K562 (cell line): ENCODE data around the gene EEF2K. TPM values are rescaled to one million over a fixed set of nuclear protein-coding genes. Genes with fewer than 3 reads are reported as not detected.

Source experiments
- ATAC-seq: fragments of 200-7000 bp; cut with Tn5 transposase; 3 replicates; pipeline ENCODE4 v1.9.1; 2020; ENCODE audit warnings: moderate library complexity
- BruUV-seq: library from RNA; stranded (reverse); fragments of 400-500 nt; replicated peaks from 2 replicates; lab custom pipeline; 2021; lab: Mats Ljungman, UMichigan
- CTCF ChIA-PET: fragments of 300-600 bp; formaldehyde crosslinking; extraction: SDS; loops from one replicate; lab custom pipeline; 2021; ENCODE audit warnings: low intra/inter-chr PET ratio; lab: Yijun Ruan, JAX
- POLR2A ChIA-PET: fragments of 300-600, 350-650 bp; sonication (Branson Sonifier 250); formaldehyde crosslinking; extraction: SDS; loops from one replicate; lab custom pipeline; 2021; ENCODE audit warnings: antibody characterized with exemption, inconsistent platforms; lab: Yijun Ruan, JAX
- DNase-seq, 4 experiments: peaks; one replicate each; pipeline versions ENCODE4 v3.0.0 to v3.0.0-alpha.2; 2011 to 2018; ENCODE audit warnings: low spot score in 3 of 4, mixed read lengths in 3 of 4; ENCODE audit errors: extremely low read depth in 1 of 4
- FAIRE-seq: peaks from 2 replicates; lab custom pipeline; 2011; peaks lifted over from hg19 to GRCh38; lab: Jason Lieb, UNC
- H2AFZ ChIP-seq: 2 replicates; pipeline ENCODE4 v1.6.0; 2011; ENCODE audit warnings: low read depth, low read length, control low read depth, inconsistent platforms
- H3K27ac ChIP-seq: fragments of 200-600 bp; 3 replicates; pipeline ENCODE4 v1.8.0; 2011; ENCODE audit warnings: low read depth, mild to moderate bottlenecking, control low read depth, inconsistent platforms, low read length, moderate library complexity, mixed read lengths; ENCODE audit errors: extremely low read depth
- H3K27me3 ChIP-seq, 2 experiments: fragments of 300-600 bp in 1 of 2; 2 replicates in 1 of 2; 3 replicates in 1 of 2; pipeline versions ENCODE4 v1.6.0 to v1.8.0; 2011; ENCODE audit warnings: inconsistent platforms in 2 of 2, low read length in 2 of 2, mild to moderate bottlenecking in 1 of 2, mixed read lengths in 1 of 2, moderate library complexity in 1 of 2; ENCODE audit not compliant: control insufficient read depth in 2 of 2, insufficient read depth in 2 of 2
- H3K36me3 ChIP-seq: fragments of 300-600 bp; 3 replicates; pipeline ENCODE4 v1.8.0; 2011; ENCODE audit warnings: mild to moderate bottlenecking, low read length, inconsistent platforms; ENCODE audit not compliant: control insufficient read depth, insufficient read depth
- H3K4me1 ChIP-seq, 2 experiments: fragments of 200-600 bp in 1 of 2; replicated peaks in 1 of 2; 2 replicates in 1 of 2; 3 replicates in 1 of 2; pipeline versions ENCODE4 v1.5.1 to v1.8.0; 2011; ENCODE audit warnings: inconsistent platforms in 2 of 2, low read length in 2 of 2, mild to moderate bottlenecking in 1 of 2, mixed read lengths in 1 of 2, moderate library complexity in 1 of 2; ENCODE audit not compliant: control insufficient read depth in 2 of 2, insufficient read depth in 2 of 2
- H3K4me2 ChIP-seq: 2 replicates; pipeline ENCODE4 v1.6.1; 2011; ENCODE audit warnings: low read length, control low read depth, inconsistent platforms, mixed read lengths; ENCODE audit not compliant: insufficient read depth
- H3K4me3 ChIP-seq: fragments of 200-600 bp; sonication (generic), shearing (Covaris generic); 2 replicates; pipeline ENCODE4 v1.5.1; 2016; ENCODE audit warnings: control low read depth, inconsistent platforms
- H3K79me2 ChIP-seq: fragments of 200-600 bp; 3 replicates; pipeline ENCODE4 v1.8.0; 2011; ENCODE audit warnings: low read length, inconsistent platforms; ENCODE audit not compliant: control insufficient read depth, insufficient read depth
- H3K9ac ChIP-seq, 2 experiments: 2 replicates each; pipeline versions ENCODE4 v1.6.0 to v1.6.1; 2011; ENCODE audit warnings: low read depth in 2 of 2, low read length in 2 of 2, control low read depth in 1 of 2, inconsistent platforms in 1 of 2, mild to moderate bottlenecking in 1 of 2, mixed read lengths in 1 of 2; ENCODE audit not compliant: insufficient read depth in 1 of 2
- H3K9me1 ChIP-seq: one replicate; pipeline ENCODE4 v1.6.0; 2011; ENCODE audit warnings: inconsistent platforms, mild to moderate bottlenecking, low read length, moderate library complexity; ENCODE audit not compliant: control insufficient read depth, insufficient read depth
- H3K9me3 ChIP-seq: replicated peaks from 2 replicates; pipeline ENCODE4 v1.5.1; 2011; ENCODE audit warnings: low read depth, low read length, inconsistent platforms; ENCODE audit not compliant: control insufficient read depth, insufficient read depth
- H4K20me1 ChIP-seq: replicated peaks from 2 replicates; pipeline ENCODE4 v1.6.1; 2011; ENCODE audit warnings: low read length, inconsistent platforms, mixed read lengths; ENCODE audit not compliant: control insufficient read depth, insufficient read depth
- CBFA2T3 ChIP-seq: fragments of 450-650 bp; IDR thresholded peaks from 2 replicates; pipeline ENCODE4 v1.6.1; 2017
- CHD4 ChIP-seq: fragments of 200-600 bp; sonication (generic); IDR thresholded peaks from 3 replicates; pipeline ENCODE4 v1.6.1; 2012; ENCODE audit warnings: low read depth, mild to moderate bottlenecking, mixed read lengths, low read length, inconsistent platforms; ENCODE audit not compliant: insufficient read depth, insufficient replicate concordance, poor library complexity, severe bottlenecking
- CREB1 ChIP-seq, 2 experiments: sonication (generic) in 1 of 2; formaldehyde crosslinking in 1 of 2; IDR thresholded peaks; 2 replicates each; pipeline versions ENCODE4 v1.6.1 to v1.8.0; 2012 to 2022; ENCODE audit warnings: inconsistent platforms in 1 of 2, mild to moderate bottlenecking in 1 of 2, missing genetic modification reagents in 1 of 2, moderate library complexity in 1 of 2
- FOXK2 ChIP-seq, 2 experiments: fragments of 450-650 bp; IDR thresholded peaks in 1 of 2; conservative IDR thresholded peaks in 1 of 2; 2 replicates each; pipeline ENCODE4 v1.6.1; 2016; ENCODE audit warnings: low read depth in 2 of 2, mild to moderate bottlenecking in 1 of 2
- KAT7 ChIP-seq: sonication (generic); formaldehyde crosslinking; IDR thresholded peaks from 2 replicates; pipeline ENCODE4 v1.8.0; 2022; ENCODE audit warnings: missing genetic modification reagents, mild to moderate bottlenecking, borderline replicate concordance
- NRF1 ChIP-seq, 2 experiments: fragments of 450-650 bp; IDR thresholded peaks in 1 of 2; conservative IDR thresholded peaks in 1 of 2; 2 replicates each; pipeline ENCODE4 v1.6.1; 2014; ENCODE audit warnings: mild to moderate bottlenecking in 2 of 2
- WGBS: fragments of 100-300 bp; shearing (Covaris generic); methylation state at CpG from one replicate; pipeline ENCODE4 v1.1.6; 2016; ENCODE audit warnings: low coverage, mixed read lengths; ENCODE audit not compliant: insufficient coverage; ENCODE audit errors: missing lambda C conversion rate; 5-methylcytosine and 5-hydroxymethylcytosine counted together
- in situ Hi-C: fragments of 300-500 bp; cut with MboI; formaldehyde crosslinking; loops from 4 replicates; pipeline ENCODE4 v1.15.0; 2018; ENCODE audit warnings: inconsistent platforms, mixed read lengths
- intact Hi-C: fragments of 100-400 bp; cut with micrococcal nuclease; formaldehyde crosslinking; loops from 2 replicates; pipeline ENCODE4 v1.14.2; 2022
- polyA plus RNA-seq, 8 experiments: library from polyadenylated mRNA; depleted of rRNA in 4 of 8; stranded (reverse) in 5 of 8; unstranded in 3 of 8; fragments of >200 nt; fragmentation: Nextera tagmentation in 2 of 8; fragmentation: Illumina TruSeq in 1 of 8; extraction: Ambion mirVana in 2 of 8; extraction: Trizol in 1 of 8; gene quantifications; 2 replicates each; pipeline versions ENCODE4 v1.2.1 to v1.2.3, GENCODE V29; 2011 to 2014; ENCODE audit warnings: inconsistent platforms in 1 of 8, missing spikeins in 1 of 8
- total RNA-seq, 7 experiments: library from RNA; depleted of rRNA in 6 of 7; stranded (reverse); fragments of >200 nt in 6 of 7; fragmentation: Illumina TruSeq in 2 of 7; extraction: Trizol in 2 of 7; gene quantifications; 2 replicates each; pipeline versions ENCODE4 v1.2.1 to v1.2.3, GENCODE V29; 2011 to 2021; ENCODE audit warnings: low replicate concordance in 1 of 7
- TF ChIP-seq, protein P1 (sequence below): sonication (generic); formaldehyde crosslinking; IDR thresholded peaks from 2 replicates; pipeline ENCODE4 v1.8.0; 2023; ENCODE audit warnings: mild to moderate bottlenecking, missing genetic modification reagents

EEF2K gene
- total and polyA plus RNA-seq, 9 of the 15 experiments (the other 6 are each of a cell fraction or from before 2014, with no cell fraction given) = 3.0 to 35.2 (median 12.2) TPM

GRCh38 chr16:22189473-22190080 is 16.5 kb upstream of the EEF2K start:
- peak overlapping the region; percentile 59 for H3K4me3 ChIP-seq
- no peak overlapping the region for H3K27ac ChIP-seq
- DNase-seq (no peak), ATAC-seq (no peak), FAIRE-seq (no peak)
- intact Hi-C loops (loop anchor here (5.0 kb wide), 2 partner anchors 92 to 237 kb away; partner anchors contain the start of gene UQCRC2), in situ Hi-C loops (loop anchor here (10.0 kb wide), 1 partner anchor 605 kb away; no protein-coding TSS in a partner anchor)
- H4K20me1 ChIP-seq = no peaks in the 10 kb centered on the region
- H3K4me2 ChIP-seq = peak overlapping the region; percentile 85
- WGBS = 27% methylated on average over 18 of the region's 18 CpGs
- no TSS peak for BruUV-seq
- peaks cover 10 to 11% of the 10 kb centered on the region in 2 experiments; a peak in 4 of 5 replicates for H3K27me3 ChIP-seq
- H3K4me1 ChIP-seq = peaks cover 17 to 23% of the 10 kb centered on the region in 2 experiments; a peak in 4 of 5 replicates
- POLR2A ChIA-PET = interaction anchor here (1.0 kb wide), 1 partner anchor 195 kb away, joined by 3 read pairs; no protein-coding TSS in a partner anchor
- H3K36me3 ChIP-seq = no peaks in the 10 kb centered on the region; the same call in 2 of the 3 replicates
- H2AFZ ChIP-seq = peak overlapping the region; percentile 89
- CTCF ChIA-PET = interaction anchor here (1.4 kb wide), 2 partner anchors 107 to 238 kb away, joined by 3 to 5 read pairs; partner anchors contain the start of gene POLR3E
- TF ChIP-seq CBFA2T3 = 0 out of 2 replicates have a peak, but pooled peaks have one; percentile 18
- no peak for TF ChIP-seq NRF1 (conservative IDR thresholded peaks at IDR 0.05 in 1 of 2, IDR thresholded peaks at IDR 0.05 in 1 of 2)
- TF ChIP-seq CREB1 (IDR thresholded peaks at IDR 0.05) = no peak
- TF ChIP-seq CREB1 (CRISPR knock-in tag; IDR thresholded peaks at IDR 0.05) = 0 out of 2 replicates have a peak, but pooled peaks have one; percentile 4
- no peak for TF ChIP-seq CHD4
- peak; percentile 28 to 41; a peak in 1 of 4 replicates for TF ChIP-seq FOXK2 (conservative IDR thresholded peaks at IDR 0.05 in 1 of 2, IDR thresholded peaks at IDR 0.05 in 1 of 2; ENCODE audit: low read depth in 2 of 2)
- TF ChIP-seq KAT7 = peak; percentile 78; the same call in 1 of the 2 replicates
- TF ChIP-seq, protein P1, sequence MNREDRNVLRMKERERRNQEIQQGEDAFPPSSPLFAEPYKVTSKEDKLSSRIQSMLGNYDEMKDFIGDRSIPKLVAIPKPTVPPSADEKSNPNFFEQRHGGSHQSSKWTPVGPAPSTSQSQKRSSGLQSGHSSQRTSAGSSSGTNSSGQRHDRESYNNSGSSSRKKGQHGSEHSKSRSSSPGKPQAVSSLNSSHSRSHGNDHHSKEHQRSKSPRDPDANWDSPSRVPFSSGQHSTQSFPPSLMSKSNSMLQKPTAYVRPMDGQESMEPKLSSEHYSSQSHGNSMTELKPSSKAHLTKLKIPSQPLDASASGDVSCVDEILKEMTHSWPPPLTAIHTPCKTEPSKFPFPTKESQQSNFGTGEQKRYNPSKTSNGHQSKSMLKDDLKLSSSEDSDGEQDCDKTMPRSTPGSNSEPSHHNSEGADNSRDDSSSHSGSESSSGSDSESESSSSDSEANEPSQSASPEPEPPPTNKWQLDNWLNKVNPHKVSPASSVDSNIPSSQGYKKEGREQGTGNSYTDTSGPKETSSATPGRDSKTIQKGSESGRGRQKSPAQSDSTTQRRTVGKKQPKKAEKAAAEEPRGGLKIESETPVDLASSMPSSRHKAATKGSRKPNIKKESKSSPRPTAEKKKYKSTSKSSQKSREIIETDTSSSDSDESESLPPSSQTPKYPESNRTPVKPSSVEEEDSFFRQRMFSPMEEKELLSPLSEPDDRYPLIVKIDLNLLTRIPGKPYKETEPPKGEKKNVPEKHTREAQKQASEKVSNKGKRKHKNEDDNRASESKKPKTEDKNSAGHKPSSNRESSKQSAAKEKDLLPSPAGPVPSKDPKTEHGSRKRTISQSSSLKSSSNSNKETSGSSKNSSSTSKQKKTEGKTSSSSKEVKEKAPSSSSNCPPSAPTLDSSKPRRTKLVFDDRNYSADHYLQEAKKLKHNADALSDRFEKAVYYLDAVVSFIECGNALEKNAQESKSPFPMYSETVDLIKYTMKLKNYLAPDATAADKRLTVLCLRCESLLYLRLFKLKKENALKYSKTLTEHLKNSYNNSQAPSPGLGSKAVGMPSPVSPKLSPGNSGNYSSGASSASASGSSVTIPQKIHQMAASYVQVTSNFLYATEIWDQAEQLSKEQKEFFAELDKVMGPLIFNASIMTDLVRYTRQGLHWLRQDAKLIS (CRISPR knock-in tag) = 0 out of 2 replicates have a peak, but pooled peaks have one; percentile 30
- H3K79me2 ChIP-seq = no peaks in the 10 kb centered on the region; the same call in 2 of the 3 replicates
- H3K9me1 ChIP-seq = no peaks in the 10 kb centered on the region
- no peaks in the 10 kb centered on the region for H3K9me3 ChIP-seq
- H3K9ac ChIP-seq = peak overlapping the region; percentile 23 to 91; a peak in 3 of 4 replicates
